GM12878 (cell line): ENCODE results near the gene TMSB4X. TPM values are rescaled to one million over a fixed set of nuclear protein-coding genes. Genes with fewer than 3 reads are reported as not detected.

Source experiments
- CEBPZ ChIP-seq: fragments of 150-350 bp; IDR thresholded peaks from 2 replicates; pipeline ENCODE4 v1.6.1; 2016; ENCODE audit warnings: low read depth, low read length
- CHD1 ChIP-seq: IDR thresholded peaks from 2 replicates; pipeline ENCODE4 v1.6.1; 2012; ENCODE audit warnings: low read depth, low read length, improper control_type of control experiment
- E2F4 ChIP-seq: IDR thresholded peaks from 2 replicates; pipeline ENCODE4 v1.6.1; 2012; ENCODE audit warnings: low read depth, low read length, improper control_type of control experiment
- E2F8 ChIP-seq: fragments of 450-650 bp; IDR thresholded peaks from 2 replicates; pipeline ENCODE4 v1.6.1; 2018; ENCODE audit warnings: mild to moderate bottlenecking, low read depth, moderate library complexity; ENCODE audit not compliant: partially characterized antibody
- EP300 ChIP-seq, 2 experiments: fragments of 150-350 bp in 1 of 2; IDR thresholded peaks; 2 replicates each; pipeline ENCODE4 v1.6.1; 2011 to 2012; ENCODE audit warnings: low read depth in 2 of 2, low read length in 2 of 2, borderline replicate concordance in 1 of 2, improper control_type of control experiment in 1 of 2, inconsistent platforms in 1 of 2; ENCODE audit not compliant: control insufficient read depth in 1 of 2
- ESRRA ChIP-seq: IDR thresholded peaks from 2 replicates; pipeline ENCODE4 v1.6.1; 2012; ENCODE audit warnings: mild to moderate bottlenecking, low read length, improper control_type of control experiment
- HDAC2 ChIP-seq: fragments of 200-600 bp; sonication (generic); IDR thresholded peaks from 2 replicates; pipeline ENCODE4 v1.6.1; 2017
- IKZF1 ChIP-seq: fragments of 450-650 bp; conservative IDR thresholded peaks from 2 replicates; pipeline ENCODE4 v1.6.1; 2017; ENCODE audit warnings: antibody characterized with exemption, mild to moderate bottlenecking
- IRF5 ChIP-seq: fragments of 450-650 bp; IDR thresholded peaks from 2 replicates; pipeline ENCODE4 v1.6.1; 2017; ENCODE audit warnings: borderline replicate concordance
- KLF5 ChIP-seq: fragments of 450-650 bp; IDR thresholded peaks from 2 replicates; pipeline ENCODE4 v1.6.1; 2014; ENCODE audit warnings: mild to moderate bottlenecking; ENCODE audit not compliant: partially characterized antibody
- MXI1 ChIP-seq: fragments of 150-350 bp; IDR thresholded peaks from 2 replicates; pipeline ENCODE4 v1.6.1; 2011; ENCODE audit warnings: low read depth, mild to moderate bottlenecking, inconsistent platforms, low read length, improper control_type of control experiment
- RFX5 ChIP-seq: IDR thresholded peaks from 2 replicates; pipeline ENCODE4 v1.6.1; 2011; ENCODE audit warnings: low read depth, low read length, improper control_type of control experiment
- TCF7 ChIP-seq: IDR thresholded peaks from 2 replicates; pipeline ENCODE4 v1.6.1; 2014; ENCODE audit warnings: antibody characterized with exemption, borderline replicate concordance
- ZNF384 ChIP-seq: IDR thresholded peaks from 2 replicates; pipeline ENCODE4 v1.6.1; 2012; ENCODE audit warnings: low read depth, mild to moderate bottlenecking, low read length, improper control_type of control experiment, borderline replicate concordance
- ZNF592 ChIP-seq: fragments of 450-650 bp; IDR thresholded peaks from 2 replicates; pipeline ENCODE4 v1.6.1; 2017; ENCODE audit warnings: mild to moderate bottlenecking, moderate library complexity
- ZSCAN29 ChIP-seq: fragments of 450-650 bp; IDR thresholded peaks from 2 replicates; pipeline ENCODE4 v1.6.1; 2017; ENCODE audit warnings: mild to moderate bottlenecking, moderate library complexity
- polyA plus RNA-seq, 11 experiments: library from polyadenylated mRNA; depleted of rRNA in 4 of 11; unstranded in 6 of 11; stranded (reverse) in 5 of 11; fragments of >200 nt; fragmentation: Nextera tagmentation in 4 of 11; fragmentation: Illumina TruSeq in 1 of 11; extraction: Ambion mirVana in 4 of 11; extraction: Trizol in 1 of 11; gene quantifications; 1 replicate in 1 of 11; 2 replicates in 10 of 11; pipeline versions ENCODE4 v1.2.1 to v1.2.3, GENCODE V29; 2011 to 2016; ENCODE audit warnings: inconsistent platforms in 2 of 11, missing spikeins in 2 of 11, low read depth in 1 of 11
- total RNA-seq, 4 experiments: library from RNA; depleted of rRNA in 3 of 4; stranded (reverse); fragments of >200 nt in 3 of 4; fragmentation: Illumina TruSeq in 1 of 4; extraction: Trizol in 1 of 4; gene quantifications; 2 replicates each; pipeline versions ENCODE4 v1.2.1 to v1.2.3, GENCODE V29; 2013 to 2021

Gene TMSB4X
- total and polyA plus RNA-seq, 10 of the 15 experiments (the other 5 are each of a cell fraction or from before 2014, with no cell fraction given) = 13,924 to 37,234 (median 23,705) TPM

- TF ChIP-seq EP300 (IDR thresholded peaks at IDR 0.05; ENCODE audit: borderline replicate concordance in 1 of 2, control insufficient read depth in 1 of 2, low read depth in 2 of 2, low read length in 2 of 2) (no peak), CHD1 (0 out of 2 replicates have a peak, but pooled peaks have one; percentile 1), MXI1 (peak; percentile 40; the same call in 1 of the 2 replicates), HDAC2 (no peak), TCF7 (no peak), ZSCAN29 (no peak), E2F8 (no peak), KLF5 (no peak), ESRRA (no peak), RFX5 (no peak), CEBPZ (no peak), IRF5 (no peak), IKZF1 (no peak), E2F4 (no peak), ZNF592 (peak; percentile 81), ZNF384 (no peak)
These were observed 25.5 kb upstream of the TMSB4X start (continued) for GRCh38 chrX:12949205-12949926.
